ENCODE data around the gene PPP3CA. TPM values are rescaled to one million over a fixed set of nuclear protein-coding genes. Genes with fewer than 3 reads are reported as not detected.

PPP3CA gene
- total RNA-seq, 1 experiment from 2014 or later, result 133 TPM

DNA sequence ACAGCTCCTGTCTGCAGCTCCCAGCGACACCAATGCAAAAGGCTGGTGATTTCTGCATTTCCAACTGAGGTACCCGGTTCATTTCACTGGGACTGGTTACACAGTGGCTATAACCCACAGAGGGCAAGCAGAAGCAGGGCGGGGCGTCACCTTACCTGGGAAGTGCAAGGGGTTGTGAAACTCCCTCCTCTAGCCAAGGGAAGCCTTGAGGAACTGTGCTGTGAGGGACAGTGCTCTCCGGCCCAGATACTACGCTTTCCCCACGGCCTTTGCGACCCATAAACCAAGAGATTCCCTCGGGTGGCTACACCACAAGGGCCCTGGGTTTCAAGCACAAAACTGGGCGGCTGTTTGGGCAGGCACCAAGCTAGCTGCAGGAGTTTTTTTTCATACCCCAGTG lies 218.9 kb downstream of the PPP3CA start:
- ChIA-PET POLR2A (interaction anchor here (1.6 kb wide), 2 partner anchors 15 to 25 kb away, joined by 4 to 5 read pairs; no protein-coding TSS in a partner anchor), RAD21 (ENCODE audit: low non-redundant PET in 1 of 2, low total read pairs in 2 of 2, uncharacterized antibody in 2 of 2, unreplicated experiment in 2 of 2) (no interaction called here), CTCF (no interaction called here)
- ATAC-seq, result no peak
- Histone ChIP-seq H3K9ac (ENCODE audit: low read length) (no peak overlapping the region), H3K4me3 (replicated peaks in 1 of 2; ENCODE audit: low read depth in 1 of 2, low read length in 2 of 2) (no peak overlapping the region), H4K20me1 (ENCODE audit: insufficient read depth) (no peaks in the 10 kb centered on the region), H3K27me3 (ENCODE audit: insufficient read depth, low read length) (no peaks in the 10 kb centered on the region), H2AFZ (ENCODE audit: low read depth, low read length, poor library complexity, severe bottlenecking) (no peak overlapping the region), H3K9me3 (ENCODE audit: control insufficient read depth in 1 of 2, insufficient read depth in 1 of 2, low read depth in 1 of 2, low read length in 2 of 2) (no peaks in the 10 kb centered on the region), H3K9me2 (ENCODE audit: insufficient read depth) (no peaks in the 10 kb centered on the region), H3K27ac (ENCODE audit: low read depth, low read length) (peak overlapping the region; percentile 96), H3K4me2 (ENCODE audit: low read length) (peak overlapping the region; percentile 24; the same call in 1 of the 2 replicates), H3K36me3 (ENCODE audit: control insufficient read depth in 1 of 2, insufficient read depth in 2 of 2, low read length in 2 of 2) (no peaks in the 10 kb centered on the region), H3K4me1 (ENCODE audit: control insufficient read depth in 1 of 2, insufficient read depth in 2 of 2, low read length in 2 of 2) (peaks cover 63 to 65% of the 10 kb centered on the region in 2 experiments), H3K79me2 (ENCODE audit: insufficient read depth, low read length) (peaks cover 91% of the 10 kb centered on the region)
- no TSS peak for BruUV-seq (replicated peaks)
- no peak for DNase-seq (ENCODE audit: low read depth, low spot score)
- intact Hi-C loops (cut with micrococcal nuclease), result no loop called here
- no peak for TF ChIP-seq YY1 (IDR thresholded peaks at IDR 0.05; ENCODE audit: extremely low read depth, insufficient replicate concordance, low read depth, low read length)
- no peak for TF ChIP-seq EZH2 (IDR thresholded peaks at IDR 0.05)
- TF ChIP-seq, protein P1, sequence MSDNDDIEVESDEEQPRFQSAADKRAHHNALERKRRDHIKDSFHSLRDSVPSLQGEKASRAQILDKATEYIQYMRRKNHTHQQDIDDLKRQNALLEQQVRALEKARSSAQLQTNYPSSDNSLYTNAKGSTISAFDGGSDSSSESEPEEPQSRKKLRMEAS (IDR thresholded peaks at IDR 0.05), result no peak
- TF ChIP-seq ELF1 (IDR thresholded peaks at IDR 0.05; ENCODE audit: borderline replicate concordance, low read depth), result no peak
- no peak for TF ChIP-seq POLR2A (IDR thresholded peaks at IDR 0.05; ENCODE audit: borderline replicate concordance, extremely low read depth, insufficient read depth, insufficient read length)
- no peak for TF ChIP-seq EZH2phosphoT487 (IDR thresholded peaks at IDR 0.05; ENCODE audit: borderline replicate concordance)
- TF ChIP-seq TCF7L2 (IDR thresholded peaks at IDR 0.05; ENCODE audit: borderline replicate concordance, extremely low read depth, insufficient read depth, insufficient read length), result no peak
- TF ChIP-seq CBX3 (IDR thresholded peaks at IDR 0.05; ENCODE audit: low read depth), result no peak
- TF ChIP-seq, protein P2, sequence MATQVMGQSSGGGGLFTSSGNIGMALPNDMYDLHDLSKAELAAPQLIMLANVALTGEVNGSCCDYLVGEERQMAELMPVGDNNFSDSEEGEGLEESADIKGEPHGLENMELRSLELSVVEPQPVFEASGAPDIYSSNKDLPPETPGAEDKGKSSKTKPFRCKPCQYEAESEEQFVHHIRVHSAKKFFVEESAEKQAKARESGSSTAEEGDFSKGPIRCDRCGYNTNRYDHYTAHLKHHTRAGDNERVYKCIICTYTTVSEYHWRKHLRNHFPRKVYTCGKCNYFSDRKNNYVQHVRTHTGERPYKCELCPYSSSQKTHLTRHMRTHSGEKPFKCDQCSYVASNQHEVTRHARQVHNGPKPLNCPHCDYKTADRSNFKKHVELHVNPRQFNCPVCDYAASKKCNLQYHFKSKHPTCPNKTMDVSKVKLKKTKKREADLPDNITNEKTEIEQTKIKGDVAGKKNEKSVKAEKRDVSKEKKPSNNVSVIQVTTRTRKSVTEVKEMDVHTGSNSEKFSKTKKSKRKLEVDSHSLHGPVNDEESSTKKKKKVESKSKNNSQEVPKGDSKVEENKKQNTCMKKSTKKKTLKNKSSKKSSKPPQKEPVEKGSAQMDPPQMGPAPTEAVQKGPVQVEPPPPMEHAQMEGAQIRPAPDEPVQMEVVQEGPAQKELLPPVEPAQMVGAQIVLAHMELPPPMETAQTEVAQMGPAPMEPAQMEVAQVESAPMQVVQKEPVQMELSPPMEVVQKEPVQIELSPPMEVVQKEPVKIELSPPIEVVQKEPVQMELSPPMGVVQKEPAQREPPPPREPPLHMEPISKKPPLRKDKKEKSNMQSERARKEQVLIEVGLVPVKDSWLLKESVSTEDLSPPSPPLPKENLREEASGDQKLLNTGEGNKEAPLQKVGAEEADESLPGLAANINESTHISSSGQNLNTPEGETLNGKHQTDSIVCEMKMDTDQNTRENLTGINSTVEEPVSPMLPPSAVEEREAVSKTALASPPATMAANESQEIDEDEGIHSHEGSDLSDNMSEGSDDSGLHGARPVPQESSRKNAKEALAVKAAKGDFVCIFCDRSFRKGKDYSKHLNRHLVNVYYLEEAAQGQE (IDR thresholded peaks at IDR 0.05; ENCODE audit: low read depth), result no peak
- no peak for TF ChIP-seq POLR2AphosphoS5 (IDR thresholded peaks at IDR 0.05; ENCODE audit: low read depth, low read length)
- TF ChIP-seq CEBPB (IDR thresholded peaks at IDR 0.05; ENCODE audit: low read depth), result no peak
- TF ChIP-seq JUND (IDR thresholded peaks at IDR 0.05), result no peak
- TF ChIP-seq EGR1 (IDR thresholded peaks at IDR 0.05; ENCODE audit: low read depth), result no peak
- TF ChIP-seq SIN3A (IDR thresholded peaks at IDR 0.05; ENCODE audit: low read depth), result no peak
- TF ChIP-seq RAD21 (IDR thresholded peaks at IDR 0.05; ENCODE audit: low read depth), result no peak
- TF ChIP-seq, protein P3, sequence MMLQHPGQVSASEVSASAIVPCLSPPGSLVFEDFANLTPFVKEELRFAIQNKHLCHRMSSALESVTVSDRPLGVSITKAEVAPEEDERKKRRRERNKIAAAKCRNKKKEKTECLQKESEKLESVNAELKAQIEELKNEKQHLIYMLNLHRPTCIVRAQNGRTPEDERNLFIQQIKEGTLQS (IDR thresholded peaks at IDR 0.05), result no peak
- no peak for TF ChIP-seq ZNF274 (IDR thresholded peaks at IDR 0.05; ENCODE audit: low read depth, low read length)
- TF ChIP-seq FOSL1 (IDR thresholded peaks at IDR 0.05; ENCODE audit: low read depth), result no peak
- TF ChIP-seq SRF (IDR thresholded peaks at IDR 0.05; ENCODE audit: low read depth), result no peak
- TF ChIP-seq SP1 (IDR thresholded peaks at IDR 0.05; ENCODE audit: low read depth), result no peak

Data from HCT116 (cell line).